Mucosa of gallbladder (tissue), 1 donor: ENCODE results near the gene PIK3R6. TPM values are rescaled to one million over a fixed set of nuclear protein-coding genes. Genes with fewer than 3 reads are reported as not detected.
"Not testable (repeated sequence)": the region's sequence is repeated elsewhere in the genome, so short reads cannot be mapped to it uniquely, and the experiment has no call there.

Experiments used
- DNase-seq: peaks from one replicate; pipeline ENCODE4 v3.0.0-alpha.2; 2020; ENCODE audit warnings: low spot score
- total RNA-seq: library from RNA; stranded (reverse); gene quantifications from one replicate; pipeline ENCODE4 v1.2.1, GENCODE V29; 2021
- donor health status: DM: no; HTN: no; CAD: no.

PIK3R6 gene
- total RNA-seq, 1 donor from 2014 or later, result 2.8 TPM

GRCh38 chr17:8875436-8875835, 8.0 kb upstream of the PIK3R6 start:
- DNase-seq, result no peak

GRCh38 chr17:8873801-8874715, 6.6 kb upstream of the PIK3R6 start:
- no peak for DNase-seq

- DNase-seq, result no peak
Measured at GRCh38 chr17:8872705-8873435, 5.4 kb upstream of the PIK3R6 start.

- DNase-seq, result no peak
Measured at GRCh38 chr17:8872036-8872704, 4.7 kb upstream of the PIK3R6 start.

- DNase-seq, result no peak
Measured at GRCh38 chr17:8871081-8871581, 3.7 kb upstream of the PIK3R6 start.

- no peak for DNase-seq
Measured at GRCh38 chr17:8870406-8871040, 3.0 kb upstream of the PIK3R6 start.

GRCh38 chr17:8869114-8869815, 1.8 kb upstream of the PIK3R6 start:
- DNase-seq, result no peak

- no peak for DNase-seq
Measured at GRCh38 chr17:8868529-8868951, 1.1 kb upstream of the PIK3R6 start.

GRCh38 chr17:8868092-8868491, 618 bp upstream of the PIK3R6 start:
- no peak for DNase-seq

GRCh38 chr17:8865811-8866210, 1.7 kb downstream of the PIK3R6 start:
- DNase-seq, result no peak

- DNase-seq, result no peak
Measured at GRCh38 chr17:8865385-8865784, 2.1 kb downstream of the PIK3R6 start.

GRCh38 chr17:8862213-8863056, 5.0 kb downstream of the PIK3R6 start:
- DNase-seq, result no peak

- no peak for DNase-seq
Measured at GRCh38 chr17:8861495-8862181, 5.8 kb downstream of the PIK3R6 start.

GRCh38 chr17:8859804-8860430, 7.6 kb downstream of the PIK3R6 start:
- DNase-seq, result no peak

- DNase-seq, result no peak
Measured at GRCh38 chr17:8859027-8859803, 8.3 kb downstream of the PIK3R6 start.

GRCh38 chr17:8857919-8858318, 9.6 kb downstream of the PIK3R6 start:
- no peak for DNase-seq

- DNase-seq, result no peak
Measured at GRCh38 chr17:8856869-8857575, 10.5 kb downstream of the PIK3R6 start.

GRCh38 chr17:8856205-8856603, 11.3 kb downstream of the PIK3R6 start:
- DNase-seq, result not testable (repeated sequence)
